ENCODE measurements around the gene TIGIT.

The TIGIT gene

GRCh38 chr3:114259566-114259965, 34.3 kb upstream of the TIGIT start:
- no peak overlapping the region for H3K4me3 ChIP-seq (replicated peaks; ENCODE audit: insufficient read depth, low read length)
- H3K27me3 ChIP-seq (ENCODE audit: insufficient read depth, poor library complexity, severe bottlenecking): peaks cover 5% of the 10 kb centered on the region
- DNase-seq (ENCODE audit: low read depth in 1 of 2, low spot score in 1 of 2): no peak
- TF ChIP-seq CTCF (IDR thresholded peaks at IDR 0.05; ENCODE audit: insufficient read depth, low read length) (no peak), REST (IDR thresholded peaks at IDR 0.05; ENCODE audit: insufficient replicate concordance, low read depth) (no peak), POLR2AphosphoS5 (IDR thresholded peaks at IDR 0.05; ENCODE audit: low read depth) (no peak), GABPA (IDR thresholded peaks at IDR 0.05; ENCODE audit: low read depth) (no peak), SPI1 (IDR thresholded peaks at IDR 0.05; ENCODE audit: borderline replicate concordance, low read depth) (no peak)
- no peak overlapping the region for H3K27ac ChIP-seq (replicated peaks)

GRCh38 chr3:114260152-114260551, 33.7 kb upstream of the TIGIT start:
- no peak for DNase-seq (ENCODE audit: low read depth in 1 of 2, low spot score in 1 of 2)
- Histone ChIP-seq H3K27ac (replicated peaks) (no peak overlapping the region), H3K27me3 (ENCODE audit: insufficient read depth, poor library complexity, severe bottlenecking) (peaks cover 5% of the 10 kb centered on the region), H3K4me3 (replicated peaks; ENCODE audit: insufficient read depth, low read length) (no peak overlapping the region)
- TF ChIP-seq SPI1 (IDR thresholded peaks at IDR 0.05; ENCODE audit: borderline replicate concordance, low read depth) (no peak), POLR2AphosphoS5 (IDR thresholded peaks at IDR 0.05; ENCODE audit: low read depth) (no peak), CTCF (IDR thresholded peaks at IDR 0.05; ENCODE audit: insufficient read depth, low read length) (no peak), GABPA (IDR thresholded peaks at IDR 0.05; ENCODE audit: low read depth) (no peak), REST (IDR thresholded peaks at IDR 0.05; ENCODE audit: insufficient replicate concordance, low read depth) (no peak)

- TF ChIP-seq CTCF (IDR thresholded peaks at IDR 0.05; ENCODE audit: insufficient read depth, low read length): no peak
- TF ChIP-seq POLR2AphosphoS5 (IDR thresholded peaks at IDR 0.05; ENCODE audit: low read depth): no peak
- TF ChIP-seq SPI1 (IDR thresholded peaks at IDR 0.05; ENCODE audit: borderline replicate concordance, low read depth): no peak
- TF ChIP-seq REST (IDR thresholded peaks at IDR 0.05; ENCODE audit: insufficient replicate concordance, low read depth): no peak
- no peak for TF ChIP-seq GABPA (IDR thresholded peaks at IDR 0.05; ENCODE audit: low read depth)
- no peaks in the 10 kb centered on the region for H3K27me3 ChIP-seq (ENCODE audit: insufficient read depth, poor library complexity, severe bottlenecking)
- DNase-seq (ENCODE audit: low read depth in 1 of 2, low spot score in 1 of 2): no peak
- no peak overlapping the region for H3K27ac ChIP-seq (replicated peaks)
- no peak overlapping the region for H3K4me3 ChIP-seq (replicated peaks; ENCODE audit: insufficient read depth, low read length)
Measured at GRCh38 chr3:114270019-114270418, 23.8 kb upstream of the TIGIT start.

All from HL-60 (cell line).